ENCODE data around the gene DDT. TPM values are rescaled to one million over a fixed set of nuclear protein-coding genes. Genes with fewer than 3 reads are reported as not detected.

Gene DDT
- total and polyA plus RNA-seq, 10 of the 15 experiments (the other 5 are each of a cell fraction or from before 2014, with no cell fraction given) = 25.1 to 408 (median 202) TPM

DNA sequence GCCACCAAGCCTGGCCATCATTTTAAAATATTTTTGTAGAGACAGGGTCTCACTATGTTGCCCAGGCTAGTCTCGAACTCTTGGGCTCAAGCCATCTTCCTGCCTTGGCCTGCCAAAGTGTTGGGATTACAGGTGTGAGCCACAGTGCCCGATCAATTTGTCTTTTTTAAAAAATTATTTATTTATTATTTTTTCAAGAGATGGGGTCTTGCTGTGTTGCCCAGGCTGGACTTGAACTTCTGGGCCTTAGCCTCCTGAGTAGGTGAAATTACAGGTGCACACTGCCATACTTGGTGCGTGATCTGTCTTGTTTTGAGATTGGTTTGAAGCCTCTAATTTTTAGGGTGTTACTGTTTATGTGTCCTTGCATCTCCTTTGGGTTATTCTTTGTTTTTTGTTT lies 47.1 kb upstream of the DDT start (continued):
- TF ChIP-seq EP300 (IDR thresholded peaks at IDR 0.05; ENCODE audit: borderline replicate concordance in 1 of 2, control insufficient read depth in 1 of 2, low read depth in 2 of 2, low read length in 2 of 2) (no peak), SRF (IDR thresholded peaks at IDR 0.05; ENCODE audit: low read depth in 2 of 2, low read length in 2 of 2) (no peak), ZNF384 (IDR thresholded peaks at IDR 0.05; ENCODE audit: borderline replicate concordance, low read depth, low read length) (no peak), EED (IDR thresholded peaks at IDR 0.05; ENCODE audit: low read depth) (no peak)
- TF ChIP-seq, protein P1, sequence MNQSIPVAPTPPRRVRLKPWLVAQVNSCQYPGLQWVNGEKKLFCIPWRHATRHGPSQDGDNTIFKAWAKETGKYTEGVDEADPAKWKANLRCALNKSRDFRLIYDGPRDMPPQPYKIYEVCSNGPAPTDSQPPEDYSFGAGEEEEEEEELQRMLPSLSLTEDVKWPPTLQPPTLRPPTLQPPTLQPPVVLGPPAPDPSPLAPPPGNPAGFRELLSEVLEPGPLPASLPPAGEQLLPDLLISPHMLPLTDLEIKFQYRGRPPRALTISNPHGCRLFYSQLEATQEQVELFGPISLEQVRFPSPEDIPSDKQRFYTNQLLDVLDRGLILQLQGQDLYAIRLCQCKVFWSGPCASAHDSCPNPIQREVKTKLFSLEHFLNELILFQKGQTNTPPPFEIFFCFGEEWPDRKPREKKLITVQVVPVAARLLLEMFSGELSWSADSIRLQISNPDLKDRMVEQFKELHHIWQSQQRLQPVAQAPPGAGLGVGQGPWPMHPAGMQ (IDR thresholded peaks at IDR 0.05; ENCODE audit: borderline replicate concordance) = no peak

DNA sequence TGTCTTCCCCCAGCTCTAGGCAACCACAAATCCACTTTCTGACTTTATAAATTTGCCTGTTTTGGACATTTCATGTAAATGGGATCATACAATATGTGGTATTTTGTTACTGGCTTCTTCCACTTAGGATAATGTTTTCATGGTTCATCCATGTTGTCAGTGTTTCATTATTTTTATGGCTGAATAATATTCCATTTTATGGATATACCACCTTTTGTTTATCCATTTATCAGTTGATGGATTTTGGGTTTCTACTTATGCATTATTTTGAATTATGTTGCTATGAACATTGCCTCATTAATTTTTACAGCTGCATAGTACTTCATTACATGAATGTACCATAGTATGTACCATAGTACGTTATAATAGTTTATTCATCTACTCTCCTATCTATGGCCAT lies 41.9 kb upstream of the DDT start:
- intact Hi-C loops (cut with micrococcal nuclease; ENCODE audit: unreplicated experiment) (no loop called here), in situ Hi-C loops (cut with MboI) (no loop called here)
- POLR2A ChIA-PET = interaction anchor here (0.6 to 0.7 kb wide), 2 partner anchors 458 to 1803 kb away, joined by 4 read pairs; no protein-coding TSS in a partner anchor
- Histone ChIP-seq H3K4me3 (no peak overlapping the region), H2AFZ (ENCODE audit: control insufficient read depth, low read depth, low read length) (no peak overlapping the region), H3K4me1 (ENCODE audit: control insufficient read depth, insufficient read depth, low read length) (no peaks in the 10 kb centered on the region), H3K4me2 (ENCODE audit: control insufficient read depth, insufficient read depth) (no peak overlapping the region), H3K9ac (ENCODE audit: control insufficient read depth, insufficient read depth, low read length) (no peak overlapping the region), H3K9me3 (replicated peaks; ENCODE audit: control insufficient read depth, insufficient read depth, low read length) (peaks cover 2% of the 10 kb centered on the region; the same call in 1 of the 3 replicates), H3K27ac (ENCODE audit: control insufficient read depth, insufficient read depth) (no peak overlapping the region), H4K20me1 (ENCODE audit: control insufficient read depth, insufficient read depth) (no peaks in the 10 kb centered on the region), H3K79me2 (ENCODE audit: control insufficient read depth, insufficient read depth, low read length) (peaks cover 49% of the 10 kb centered on the region), H3K27me3 (replicated peaks in 1 of 2; ENCODE audit: control insufficient read depth in 2 of 2, insufficient read depth in 2 of 2, low read length in 1 of 2) (no peaks in the 10 kb centered on the region), H3K36me3 (ENCODE audit: control insufficient read depth in 2 of 2, insufficient read depth in 2 of 2, low read length in 1 of 2) (no peaks in the 10 kb centered on the region)
- CTCF ChIA-PET = no interaction called here
- no peak for FAIRE-seq
- BruUV-seq (replicated peaks) = no TSS peak
- 88% methylated on average over 1 of the region's 1 CpG for WGBS (ENCODE audit: insufficient coverage, insufficient replicate concordance, low lambda C conversion rate, missing lambda C conversion rate)
- ATAC-seq = no peak
- DNase-seq (ENCODE audit: low read depth, low spot score) = no peak
- SMC1A ChIA-PET (ENCODE audit: uncharacterized antibody, unreplicated experiment) = interaction anchor here (0.6 to 0.7 kb wide), 2 partner anchors 11 to 39 kb away, joined by 3 read pairs; no protein-coding TSS in a partner anchor
- RAD21 ChIA-PET (ENCODE audit: unreplicated experiment) = no interaction called here
- TF ChIP-seq NR2C1 (IDR thresholded peaks at IDR 0.05) (no peak), PAX8 (IDR thresholded peaks at IDR 0.05) (no peak), CREM (IDR thresholded peaks at IDR 0.05; ENCODE audit: low read depth) (no peak), ETV6 (conservative IDR thresholded peaks at IDR 0.05 in 1 of 2, IDR thresholded peaks at IDR 0.05 in 1 of 2; ENCODE audit: borderline replicate concordance in 1 of 2, low read depth in 1 of 2) (no peak)

Measured in GM12878 (cell line).